Esophagus squamous epithelium (tissue), 5 donors: ENCODE data around the gene EHBP1. TPM values are rescaled to one million over a fixed set of nuclear protein-coding genes. Genes with fewer than 3 reads are reported as not detected.

ENCODE experiments used
- DNase-seq: peaks from one replicate; lab custom pipeline; 2025; lab: John Stamatoyannopoulos, UW
- H3K27ac ChIP-seq, 4 donors: fragments of 200-600 bp; sonication (generic); one replicate each; pipeline ENCODE4 v1.5.1; 2016 to 2019; ENCODE audit warnings: mild to moderate bottlenecking in 1 of 4
- H3K27me3 ChIP-seq, 4 donors: fragments of 200-600 bp; sonication (generic); 1 replicate in 3 of 4; 2 replicates in 1 of 4; pipeline versions ENCODE4 v1.5.1 to v1.6.0; 2017 to 2021; ENCODE audit warnings: antibody characterized with exemption in 1 of 4
- H3K36me3 ChIP-seq, 3 donors: fragments of 200-600 bp; sonication (generic); one replicate each; pipeline ENCODE4 v1.5.1; 2016 to 2019
- H3K4me1 ChIP-seq, 3 donors: fragments of 200-600 bp; sonication (generic); one replicate each; pipeline ENCODE4 v1.5.1; 2017 to 2019
- H3K4me3 ChIP-seq, 4 donors: fragments of 200-600 bp; sonication (generic); 1 replicate in 3 of 4; 2 replicates in 1 of 4; pipeline ENCODE4 v1.5.1; 2016 to 2019; ENCODE audit warnings: mild to moderate bottlenecking in 2 of 4, moderate library complexity in 1 of 4
- H3K9me3 ChIP-seq, 3 donors: fragments of 200-600 bp; sonication (generic); one replicate each; pipeline ENCODE4 v1.5.1; 2016 to 2019
- CTCF ChIP-seq, 6 experiments: fragments of 450-650 bp in 4 of 6; fragments of 200-600 bp in 2 of 6; sonication (generic) in 2 of 6; IDR thresholded peaks; one replicate each; pipeline ENCODE4 v1.5.1; 2016 to 2019; ENCODE audit warnings: antibody characterized with exemption in 6 of 6, mild to moderate bottlenecking in 4 of 6, moderate library complexity in 4 of 6
- POLR2A ChIP-seq, 4 donors: fragments of 450-650 bp; IDR thresholded peaks; one replicate each; pipeline ENCODE4 v1.6.1; 2017; ENCODE audit warnings: antibody characterized with exemption in 4 of 4, mild to moderate bottlenecking in 4 of 4, moderate library complexity in 3 of 4
- WGBS, 2 donors: methylation state at CpG; one replicate each; pipeline ENCODE4 v1.1.5; 2018; 5-methylcytosine and 5-hydroxymethylcytosine counted together
- intact Hi-C: fragments of 100-400 bp; cut with DNase I; formaldehyde crosslinking; loops from one replicate; pipeline ENCODE4 v1.15.0; 2022
- total RNA-seq, 4 donors: library from RNA; depleted of rRNA; stranded (reverse); fragments of >200 nt; gene quantifications; one replicate each; pipeline ENCODE4 v1.1.0, GENCODE V29; 2016
- donor health status: DM: yes; HTN: yes; CAD: no.

Gene EHBP1
- total RNA-seq, 4 donors from 2014 or later = 59.6 to 111 (median 77.9) TPM

- peaks cover 0 to 78% (median 20%) of the 10 kb centered on the region in 4 donors for H3K27me3 ChIP-seq
- TF ChIP-seq CTCF (IDR thresholded peaks at IDR 0.05) (no peak), POLR2A (IDR thresholded peaks at IDR 0.05) (no peak)
- H3K4me3 ChIP-seq = no peak overlapping the region
- H3K27ac ChIP-seq = no peak overlapping the region
- intact Hi-C loops = no loop called here
- 80% methylated on average over 7 to 8 of the region's 8 CpGs for WGBS, 2 donors
- peaks cover 0 to 28% (median 0%) of the 10 kb centered on the region in 3 donors for H3K36me3 ChIP-seq
- DNase-seq = no peak
- peaks cover 24 to 48% (median 32%) of the 10 kb centered on the region in 3 donors for H3K4me1 ChIP-seq
- H3K9me3 ChIP-seq = no peaks in the 10 kb centered on the region
These were observed 341.4 kb downstream of the EHBP1 start for GRCh38 chr2:63046961-63047320.

- Histone ChIP-seq H3K27me3 (peaks cover 0 to 85% (median 20%) of the 10 kb centered on the region in 4 donors), H3K9me3 (no peaks in the 10 kb centered on the region), H3K36me3 (peaks cover 0 to 28% (median 0%) of the 10 kb centered on the region in 3 donors), H3K4me1 (peaks cover 24 to 49% (median 32%) of the 10 kb centered on the region in 3 donors), H3K4me3 (peak overlapping the region in 2 of 4 donors; percentile 68 to 71), H3K27ac (no peak overlapping the region)
- WGBS, 2 donors = 48 to 76% methylated on average over 19 to 31 of the region's 71 CpGs
- TF ChIP-seq POLR2A (IDR thresholded peaks at IDR 0.05) (no peak), CTCF (IDR thresholded peaks at IDR 0.05) (no peak)
- DNase-seq = no peak
- intact Hi-C loops = no loop called here
These were observed 342.1 kb downstream of the EHBP1 start for GRCh38 chr2:63047321-63048279.

GRCh38 chr2:63048367-63049171 lies 343.1 kb downstream of the EHBP1 start:
- Histone ChIP-seq H3K36me3 (peaks cover 0 to 28% (median 0%) of the 10 kb centered on the region in 3 donors), H3K27ac (no peak overlapping the region), H3K9me3 (no peaks in the 10 kb centered on the region), H3K4me3 (peak overlapping the region; percentile 60 to 71 (median 66)), H3K27me3 (peaks cover 0 to 94% (median 20%) of the 10 kb centered on the region in 4 donors), H3K4me1 (peaks cover 24 to 55% (median 32%) of the 10 kb centered on the region in 3 donors)
- WGBS, 2 donors = 16 to 20% methylated on average over 35 to 43 of the region's 61 CpGs
- intact Hi-C loops = no loop called here
- TF ChIP-seq CTCF (IDR thresholded peaks at IDR 0.05) (no peak), POLR2A (IDR thresholded peaks at IDR 0.05) (no peak)
- no peak for DNase-seq

- Histone ChIP-seq H3K4me3 (peak overlapping the region; percentile 60 to 71 (median 66)), H3K9me3 (no peaks in the 10 kb centered on the region), H3K4me1 (peaks cover 24 to 63% (median 40%) of the 10 kb centered on the region in 3 donors), H3K27me3 (peaks cover 0 to 100% (median 25%) of the 10 kb centered on the region in 4 donors), H3K27ac (peak overlapping the region in 3 of 4 donors; percentile 67 to 85 (median 81)), H3K36me3 (peaks cover 0 to 26% (median 0%) of the 10 kb centered on the region in 3 donors)
- 5% methylated on average over 31 to 38 of the region's 39 CpGs for WGBS, 2 donors
- TF ChIP-seq POLR2A (IDR thresholded peaks at IDR 0.05) = no peak
- intact Hi-C loops = no loop called here
- no peak for DNase-seq
These were observed 343.9 kb downstream of the EHBP1 start for GRCh38 chr2:63049211-63049969.

- intact Hi-C loops = no loop called here
- Histone ChIP-seq H3K27ac (peak overlapping the region; percentile 62 to 85 (median 74)), H3K9me3 (no peaks in the 10 kb centered on the region), H3K4me1 (peaks cover 24 to 69% (median 40%) of the 10 kb centered on the region in 3 donors), H3K36me3 (peaks cover 0 to 21% (median 0%) of the 10 kb centered on the region in 3 donors), H3K27me3 (peaks cover 0 to 100% (median 28%) of the 10 kb centered on the region in 4 donors), H3K4me3 (peak overlapping the region; percentile 60 to 71 (median 66))
- TF ChIP-seq CTCF (IDR thresholded peaks at IDR 0.05) = no peak
- DNase-seq = no peak
- WGBS, 2 donors = 1 to 5% methylated on average over 10 to 13 of the region's 31 CpGs
These were observed 344.4 kb downstream of the EHBP1 start for GRCh38 chr2:63049970-63050333.
